Left lung (tissue), 10 donors: ENCODE data around the gene MDFIC. TPM values are rescaled to one million over a fixed set of nuclear protein-coding genes. Genes with fewer than 3 reads are reported as not detected.

Source experiments
- ATAC-seq: fragments of 200-7000 bp; cut with Tn5 transposase; one replicate; pipeline ENCODE4 v1.9.1; 2020; ENCODE audit warnings: moderate library complexity
- DNase-seq, 4 donors: peaks; one replicate each; pipeline ENCODE4 v3.0.0-alpha.2; 2013 to 2020
- H3K27ac ChIP-seq, 2 donors: fragments of 200-600 bp; sonication (generic) in 1 of 2; one replicate each; pipeline versions ENCODE4 v1.5.0 to v1.8.0; 2020 to 2021
- H3K27me3 ChIP-seq, 2 donors: fragments of 200-600 bp; sonication (generic) in 1 of 2; one replicate each; pipeline versions ENCODE4 v1.5.0 to v1.8.0; 2020 to 2021
- H3K36me3 ChIP-seq, 2 donors: fragments of 200-600 bp; sonication (generic) in 1 of 2; one replicate each; pipeline versions ENCODE4 v1.5.0 to v1.8.0; 2020 to 2021
- H3K4me1 ChIP-seq, 2 donors: fragments of 200-600 bp; one replicate each; pipeline ENCODE4 v1.8.0; 2021
- H3K4me3 ChIP-seq, 2 donors: fragments of 200-600 bp; sonication (generic) in 1 of 2; one replicate each; pipeline versions ENCODE4 v1.5.0 to v1.8.0; 2020 to 2021; ENCODE audit warnings: mild to moderate bottlenecking in 1 of 2
- H3K9me3 ChIP-seq, 2 donors: fragments of 200-600 bp; sonication (generic) in 1 of 2; one replicate each; pipeline versions ENCODE4 v1.5.0 to v1.8.0; 2020 to 2021
- CTCF ChIP-seq, 2 donors: fragments of 200-600 bp; sonication (generic) in 1 of 2; IDR thresholded peaks; one replicate each; pipeline versions ENCODE4 v1.5.0 to v1.8.0; 2021; ENCODE audit warnings: antibody characterized with exemption in 2 of 2
- intact Hi-C, 2 donors: fragments of 100-400 bp; cut with DNase I; formaldehyde crosslinking; loops; one replicate each; pipeline versions ENCODE4 v1.11.2 to v1.14.2; 2022
- polyA plus RNA-seq, 6 donors: library from polyadenylated mRNA; unstranded; fragments of 120-200 nt; gene quantifications; one replicate each; pipeline ENCODE4 v1.2.1, GENCODE V29; 2013; ENCODE audit not compliant: insufficient read length in 6 of 6
- total RNA-seq, 2 donors: library from RNA; stranded (reverse); fragmentation: NEBNext Ultra II Directional; extraction: Animal tissue kit (Norgen Biotek cat#: 25700); gene quantifications; one replicate each; pipeline ENCODE4 v1.2.1, GENCODE V29; 2021
- donor health status: DM: no; HTN: yes; CAD: no.
- donor health status: DM: no; HTN: no; CAD: no.

MDFIC gene
- total and polyA plus RNA-seq, 8 donors = 30.8 to 64.4 (median 57.9) TPM

- no peak for TF ChIP-seq CTCF (IDR thresholded peaks at IDR 0.05)
- intact Hi-C loops = no loop called here
- H3K27ac ChIP-seq = no peak overlapping the region
- H3K4me3 ChIP-seq = no peak overlapping the region
- no peaks in the 10 kb centered on the region for H3K27me3 ChIP-seq
- peaks cover 0 to 20% of the 10 kb centered on the region in 2 donors for H3K4me1 ChIP-seq
- DNase-seq (no peak), ATAC-seq (no peak)
- no peaks in the 10 kb centered on the region for H3K36me3 ChIP-seq
- no peaks in the 10 kb centered on the region for H3K9me3 ChIP-seq
These were observed 34.8 kb downstream of the MDFIC start for GRCh38 chr7:114956702-114957101.

- H3K9me3 ChIP-seq = no peaks in the 10 kb centered on the region
- DNase-seq (no peak), ATAC-seq (peak; percentile 46)
- H3K27ac ChIP-seq = no peak overlapping the region
- H3K4me3 ChIP-seq = no peak overlapping the region
- H3K36me3 ChIP-seq = no peaks in the 10 kb centered on the region
- peaks cover 0 to 20% of the 10 kb centered on the region in 2 donors for H3K4me1 ChIP-seq
- intact Hi-C loops = no loop called here
- no peak for TF ChIP-seq CTCF (IDR thresholded peaks at IDR 0.05)
- no peaks in the 10 kb centered on the region for H3K27me3 ChIP-seq
These were observed 35.5 kb downstream of the MDFIC start for GRCh38 chr7:114957444-114957843.

GRCh38 chr7:114959931-114960330 lies 38.0 kb downstream of the MDFIC start:
- H3K36me3 ChIP-seq = no peaks in the 10 kb centered on the region
- H3K4me1 ChIP-seq = peaks cover 0 to 20% of the 10 kb centered on the region in 2 donors
- TF ChIP-seq CTCF (IDR thresholded peaks at IDR 0.05) = no peak
- no peaks in the 10 kb centered on the region for H3K27me3 ChIP-seq
- no peak overlapping the region for H3K27ac ChIP-seq
- DNase-seq = no peak
- intact Hi-C loops = no loop called here
- H3K4me3 ChIP-seq = no peak overlapping the region
- no peak for ATAC-seq
- H3K9me3 ChIP-seq = no peaks in the 10 kb centered on the region

- ATAC-seq = no peak
These were observed 40.5 kb downstream of the MDFIC start for GRCh38 chr7:114962441-114962840.

GRCh38 chr7:114966156-114966555 lies 44.3 kb downstream of the MDFIC start:
- intact Hi-C loops = no loop called here
- no peak for TF ChIP-seq CTCF (IDR thresholded peaks at IDR 0.05)
- H3K36me3 ChIP-seq = no peaks in the 10 kb centered on the region

More at GRCh38 chr7:114962441-114962840, 40.5 kb downstream of the MDFIC start:
- no peaks in the 10 kb centered on the region for H3K27me3 ChIP-seq
- no peaks in the 10 kb centered on the region for H3K9me3 ChIP-seq
- H3K36me3 ChIP-seq = no peaks in the 10 kb centered on the region
- no peak overlapping the region for H3K4me3 ChIP-seq
- H3K4me1 ChIP-seq = peaks cover 0 to 23% of the 10 kb centered on the region in 2 donors
- no peak for TF ChIP-seq CTCF (IDR thresholded peaks at IDR 0.05)
- H3K27ac ChIP-seq = no peak overlapping the region
- intact Hi-C loops = no loop called here
- no peak for DNase-seq

More at GRCh38 chr7:114966156-114966555, 44.3 kb downstream of the MDFIC start:
- Histone ChIP-seq H3K27ac (no peak overlapping the region), H3K27me3 (no peaks in the 10 kb centered on the region), H3K4me1 (peaks cover 0 to 5% of the 10 kb centered on the region in 2 donors), H3K9me3 (no peaks in the 10 kb centered on the region), H3K4me3 (no peak overlapping the region)
- no peak for DNase-seq
- ATAC-seq = no peak
